HEK293 (cell line): Measurements from ENCODE around the gene USP12.

Experiments used
- CTCF ChIA-PET: fragments of 350-600 bp; formaldehyde crosslinking; extraction: SDS; loops from one replicate; lab custom pipeline; 2021; ENCODE audit warnings: antibody characterized with exemption; lab: Yijun Ruan, JAX
- POLR2A ChIA-PET: fragments of 300-600 bp; formaldehyde crosslinking; extraction: SDS; loops from one replicate; lab custom pipeline; 2020; ENCODE audit warnings: antibody characterized with exemption, inconsistent platforms; lab: Yijun Ruan, JAX
- H3K27ac ChIP-seq: fragments of 200-500 bp; sonication (Bioruptor generic); 2 replicates; pipeline ENCODE4 v1.5.1; 2014; ENCODE audit warnings: low read depth, low read length, control low read depth, inconsistent platforms; ENCODE audit errors: extremely low read depth
- H3K36me3 ChIP-seq, 2 experiments: fragments of 200-500 bp in 1 of 2; sonication (Bioruptor generic) in 1 of 2; 1 replicate in 1 of 2; 2 replicates in 1 of 2; pipeline ENCODE4 v1.5.1; 2014 to 2017; ENCODE audit warnings: inconsistent platforms in 2 of 2, low read length in 2 of 2; ENCODE audit not compliant: control insufficient read depth in 2 of 2, insufficient read depth in 1 of 2
- H3K4me1 ChIP-seq: fragments of 200-500 bp; sonication (Bioruptor generic); 2 replicates; pipeline ENCODE4 v1.5.1; 2014; ENCODE audit warnings: mild to moderate bottlenecking, low read length, inconsistent platforms; ENCODE audit not compliant: control insufficient read depth, insufficient read depth
- H3K4me3 ChIP-seq: 2 replicates; pipeline ENCODE4 v1.5.1; 2011; ENCODE audit warnings: low read depth, mild to moderate bottlenecking, control low read depth, low read length, moderate library complexity
- H3K9me3 ChIP-seq: fragments of 200-500 bp; sonication (Bioruptor generic); 2 replicates; pipeline ENCODE4 v1.5.1; 2014; ENCODE audit warnings: low read depth, low read length, inconsistent platforms; ENCODE audit not compliant: control insufficient read depth, insufficient read depth
- HOXD13 ChIP-seq: sonication (generic); formaldehyde crosslinking; IDR thresholded peaks from 2 replicates; pipeline ENCODE4 v1.8.0; 2022; ENCODE audit warnings: missing genetic modification reagents, borderline replicate concordance
- OSR2 ChIP-seq: fragments of 450-650 bp; formaldehyde crosslinking; IDR thresholded peaks from 2 replicates; pipeline ENCODE4 v1.5.1; 2016; ENCODE audit warnings: missing biosample characterization, missing genetic modification characterization
- OVOL3 ChIP-seq: fragments of 450-650 bp; formaldehyde crosslinking; IDR thresholded peaks from 2 replicates; pipeline ENCODE4 v1.5.1; 2016; ENCODE audit warnings: missing biosample characterization, missing genetic modification characterization
- RBAK ChIP-seq: fragments of 450-650 bp; formaldehyde crosslinking; IDR thresholded peaks from 2 replicates; pipeline ENCODE4 v1.5.1; 2016; ENCODE audit warnings: missing biosample characterization, missing genetic modification characterization
- SCRT2 ChIP-seq: fragments of 450-650 bp; formaldehyde crosslinking; IDR thresholded peaks from 2 replicates; pipeline ENCODE4 v1.5.1; 2016; ENCODE audit warnings: missing biosample characterization, missing genetic modification characterization
- SETDB1 ChIP-seq: IDR thresholded peaks from one replicate; pipeline ENCODE4 v1.6.1; 2017; ENCODE audit warnings: mild to moderate bottlenecking, low read length, moderate library complexity, mixed read lengths; ENCODE audit not compliant: insufficient read length
- SP2 ChIP-seq: fragments of 450-650 bp; formaldehyde crosslinking; IDR thresholded peaks from 2 replicates; pipeline ENCODE4 v1.5.1; 2016; ENCODE audit warnings: missing biosample characterization, missing genetic modification characterization
- ZBTB26 ChIP-seq: fragments of 450-650 bp; formaldehyde crosslinking; optimal IDR thresholded peaks from 2 replicates; pipeline ENCODE3; 2016; ENCODE audit warnings: missing biosample characterization, mild to moderate bottlenecking, missing genetic modification characterization
- ZBTB49 ChIP-seq: fragments of 450-650 bp; formaldehyde crosslinking; IDR thresholded peaks from 2 replicates; pipeline ENCODE4 v1.5.1; 2016; ENCODE audit warnings: missing biosample characterization, missing genetic modification characterization, low read depth
- ZFHX2 ChIP-seq: fragments of 450-650 bp; formaldehyde crosslinking; conservative IDR thresholded peaks from 2 replicates; pipeline ENCODE4 v1.5.1; 2016; ENCODE audit warnings: missing biosample characterization, missing genetic modification characterization
- ZFP69B ChIP-seq: fragments of 450-650 bp; formaldehyde crosslinking; IDR thresholded peaks from 2 replicates; pipeline ENCODE4 v1.5.1; 2016; ENCODE audit warnings: missing biosample characterization, missing genetic modification characterization
- ZIC2 ChIP-seq: fragments of 450-650 bp; formaldehyde crosslinking; IDR thresholded peaks from 2 replicates; pipeline ENCODE4 v1.5.1; 2016; ENCODE audit warnings: missing biosample characterization, missing genetic modification characterization
- ZNF10 ChIP-seq: fragments of 450-650 bp; formaldehyde crosslinking; IDR thresholded peaks from 2 replicates; pipeline ENCODE4 v1.5.1; 2017; ENCODE audit warnings: missing biosample characterization, missing genetic modification characterization
- ZNF132 ChIP-seq: fragments of 450-650 bp; formaldehyde crosslinking; IDR thresholded peaks from 2 replicates; pipeline ENCODE4 v1.5.1; 2017; ENCODE audit warnings: missing biosample characterization, missing genetic modification characterization, borderline replicate concordance
- ZNF146 ChIP-seq: fragments of 450-650 bp; formaldehyde crosslinking; IDR thresholded peaks from 2 replicates; pipeline ENCODE4 v1.5.1; 2016; ENCODE audit warnings: missing biosample characterization, missing genetic modification characterization
- ZNF155 ChIP-seq: fragments of 450-650 bp; formaldehyde crosslinking; IDR thresholded peaks from 2 replicates; pipeline ENCODE4 v1.5.1; 2016; ENCODE audit warnings: missing biosample characterization, missing genetic modification characterization
- ZNF184 ChIP-seq: fragments of 450-650 bp; IDR thresholded peaks from 2 replicates; pipeline ENCODE4 v1.5.1; 2018; ENCODE audit warnings: missing biosample characterization, mild to moderate bottlenecking, missing genetic modification characterization
- ZNF2 ChIP-seq: fragments of 450-650 bp; formaldehyde crosslinking; IDR thresholded peaks from 2 replicates; pipeline ENCODE4 v1.5.1; 2016; ENCODE audit warnings: missing biosample characterization, missing genetic modification characterization
- ZNF221 ChIP-seq: fragments of 450-650 bp; formaldehyde crosslinking; IDR thresholded peaks from 2 replicates; pipeline ENCODE4 v1.5.1; 2017; ENCODE audit warnings: missing biosample characterization, missing genetic modification characterization, borderline replicate concordance
- ZNF302 ChIP-seq: fragments of 450-650 bp; formaldehyde crosslinking; IDR thresholded peaks from 2 replicates; pipeline ENCODE4 v1.5.1; 2016; ENCODE audit warnings: missing biosample characterization, missing genetic modification characterization, low read depth
- ZNF341 ChIP-seq: fragments of 450-650 bp; formaldehyde crosslinking; IDR thresholded peaks from 2 replicates; pipeline ENCODE4; 2016; ENCODE audit warnings: low read depth, missing biosample characterization, missing genetic modification characterization
- ZNF521 ChIP-seq: fragments of 450-650 bp; formaldehyde crosslinking; IDR thresholded peaks from 2 replicates; pipeline ENCODE4 v1.5.1; 2017; ENCODE audit warnings: missing biosample characterization, mild to moderate bottlenecking, missing genetic modification characterization
- ZNF561 ChIP-seq: fragments of 450-650 bp; IDR thresholded peaks from 2 replicates; pipeline ENCODE4 v1.5.1; 2018; ENCODE audit warnings: missing biosample characterization, missing genetic modification characterization, borderline replicate concordance
- ZNF571 ChIP-seq: fragments of 450-650 bp; formaldehyde crosslinking; IDR thresholded peaks from 2 replicates; pipeline ENCODE4 v1.5.0; 2017; ENCODE audit warnings: missing biosample characterization, missing genetic modification characterization
- ZNF830 ChIP-seq: fragments of 450-650 bp; IDR thresholded peaks from 2 replicates; pipeline ENCODE4 v1.5.0; 2018; ENCODE audit warnings: missing biosample characterization, missing genetic modification characterization, low read depth, mild to moderate bottlenecking, moderate library complexity
- ZSCAN23 ChIP-seq: fragments of 450-650 bp; formaldehyde crosslinking; IDR thresholded peaks from 2 replicates; pipeline ENCODE4 v1.5.1; 2016; ENCODE audit warnings: missing biosample characterization, missing genetic modification characterization
- TF ChIP-seq, protein P1 (sequence below): fragments of 450-650 bp; formaldehyde crosslinking; IDR thresholded peaks from 2 replicates; pipeline ENCODE4 v1.5.1; 2016; ENCODE audit warnings: missing biosample characterization, missing genetic modification characterization
- TF ChIP-seq, protein P2 (sequence below): IDR thresholded peaks from 2 replicates; pipeline ENCODE4 v1.6.1; 2011; ENCODE audit warnings: mild to moderate bottlenecking, low read depth, low read length, borderline replicate concordance

USP12 gene

GRCh38 chr13:27182054-27182453 lies 10.4 kb upstream of the USP12 start:
- Histone ChIP-seq H3K27ac (no peak overlapping the region), H3K4me3 (no peak overlapping the region), H3K4me1 (no peaks in the 10 kb centered on the region), H3K36me3 (no peaks in the 10 kb centered on the region), H3K9me3 (no peaks in the 10 kb centered on the region)
- ChIA-PET POLR2A (no interaction called here), CTCF (no interaction called here)
- no peak for TF ChIP-seq ZNF341
- TF ChIP-seq ZNF184 (tag by site-specific recombination): no peak
- peak; percentile 63 for TF ChIP-seq ZNF146
- no peak for TF ChIP-seq ZBTB26 (tag by site-specific recombination)
- no peak for TF ChIP-seq HOXD13 (CRISPR knock-in tag)

- TF ChIP-seq ZNF2 (no peak), ZNF10 (tag by site-specific recombination) (no peak), ZNF221 (tag by site-specific recombination) (no peak), SCRT2 (tag by site-specific recombination) (no peak), ZFP69B (peak; percentile 51; the same call in 1 of the 2 replicates), ZNF830 (no peak), ZNF561 (tag by site-specific recombination) (no peak), ZNF571 (no peak), ZNF302 (no peak), ZIC2 (tag by site-specific recombination) (no peak)
- TF ChIP-seq, protein P1, sequence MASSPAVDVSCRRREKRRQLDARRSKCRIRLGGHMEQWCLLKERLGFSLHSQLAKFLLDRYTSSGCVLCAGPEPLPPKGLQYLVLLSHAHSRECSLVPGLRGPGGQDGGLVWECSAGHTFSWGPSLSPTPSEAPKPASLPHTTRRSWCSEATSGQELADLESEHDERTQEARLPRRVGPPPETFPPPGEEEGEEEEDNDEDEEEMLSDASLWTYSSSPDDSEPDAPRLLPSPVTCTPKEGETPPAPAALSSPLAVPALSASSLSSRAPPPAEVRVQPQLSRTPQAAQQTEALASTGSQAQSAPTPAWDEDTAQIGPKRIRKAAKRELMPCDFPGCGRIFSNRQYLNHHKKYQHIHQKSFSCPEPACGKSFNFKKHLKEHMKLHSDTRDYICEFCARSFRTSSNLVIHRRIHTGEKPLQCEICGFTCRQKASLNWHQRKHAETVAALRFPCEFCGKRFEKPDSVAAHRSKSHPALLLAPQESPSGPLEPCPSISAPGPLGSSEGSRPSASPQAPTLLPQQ: 0 out of 2 replicates have a peak, but pooled peaks have one; percentile 21
- TF ChIP-seq, protein P2, sequence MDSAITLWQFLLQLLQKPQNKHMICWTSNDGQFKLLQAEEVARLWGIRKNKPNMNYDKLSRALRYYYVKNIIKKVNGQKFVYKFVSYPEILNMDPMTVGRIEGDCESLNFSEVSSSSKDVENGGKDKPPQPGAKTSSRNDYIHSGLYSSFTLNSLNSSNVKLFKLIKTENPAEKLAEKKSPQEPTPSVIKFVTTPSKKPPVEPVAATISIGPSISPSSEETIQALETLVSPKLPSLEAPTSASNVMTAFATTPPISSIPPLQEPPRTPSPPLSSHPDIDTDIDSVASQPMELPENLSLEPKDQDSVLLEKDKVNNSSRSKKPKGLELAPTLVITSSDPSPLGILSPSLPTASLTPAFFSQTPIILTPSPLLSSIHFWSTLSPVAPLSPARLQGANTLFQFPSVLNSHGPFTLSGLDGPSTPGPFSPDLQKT: no peak
- TF ChIP-seq, all 188 proteins: peak for 2
- no peaks in the 10 kb centered on the region for H3K9me3 ChIP-seq
These were observed 6.2 kb upstream of the USP12 start for GRCh38 chr13:27177852-27178251.

DNA sequence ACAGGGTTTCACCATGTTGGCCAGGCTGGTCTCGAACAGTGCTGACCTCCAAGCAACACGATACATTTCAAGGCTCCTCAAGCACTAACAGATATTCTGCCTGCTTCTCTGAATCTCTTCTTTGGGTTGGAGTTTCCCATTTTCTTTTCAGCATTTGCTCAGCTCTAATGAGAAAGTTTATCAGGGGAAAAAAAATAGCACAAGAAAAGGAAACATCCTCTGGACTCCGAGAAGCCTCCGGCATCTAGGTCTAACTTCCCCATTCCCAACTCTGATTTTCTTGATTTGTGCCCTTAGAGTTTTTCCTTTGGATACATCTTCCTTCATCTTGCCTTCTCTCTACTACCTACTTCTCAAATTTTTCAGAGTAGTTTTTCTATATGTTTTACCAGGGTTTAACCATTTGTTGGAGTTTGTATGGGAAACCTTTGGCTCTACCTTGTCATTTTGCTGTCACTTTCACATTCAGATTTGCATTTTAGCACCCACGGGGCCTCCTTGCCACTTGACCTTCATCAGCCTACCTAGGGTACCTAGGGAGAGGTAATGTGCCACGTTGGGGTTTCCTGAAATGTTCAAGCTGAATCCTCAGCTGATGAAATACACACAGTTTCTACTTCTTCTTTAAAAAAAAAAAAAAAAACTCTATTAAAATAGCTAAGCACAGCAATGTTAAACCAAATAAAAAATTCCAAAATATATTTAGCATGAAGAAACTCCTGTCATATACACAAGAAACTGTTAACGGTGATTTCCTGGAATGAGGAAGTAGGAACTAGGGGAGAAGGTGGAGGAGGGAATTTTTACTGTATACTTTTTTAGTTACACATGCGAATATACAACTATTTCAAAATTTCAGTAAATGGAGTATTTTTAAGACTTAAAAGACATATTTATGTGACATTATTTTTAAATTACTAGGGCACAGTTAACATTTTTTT lies 5.1 kb upstream of the USP12 start:
- Histone ChIP-seq H3K9me3 (no peaks in the 10 kb centered on the region), H3K36me3 (no peaks in the 10 kb centered on the region), H3K4me1 (no peaks in the 10 kb centered on the region), H3K27ac (no peak overlapping the region), H3K4me3 (no peak overlapping the region)
- CTCF ChIA-PET: interaction anchor here (0.7 kb wide), 1 partner anchor 56 kb away, joined by 5 read pairs; no protein-coding TSS in a partner anchor
- POLR2A ChIA-PET: no interaction called here
- TF ChIP-seq ZNF521 (tag by site-specific recombination) (no peak), OSR2 (no peak), ZBTB49 (tag by site-specific recombination) (no peak), ZNF155 (tag by site-specific recombination) (no peak), SETDB1 (no peak), OVOL3 (tag by site-specific recombination) (no peak), RBAK (tag by site-specific recombination) (no peak), ZSCAN23 (tag by site-specific recombination) (no peak), SP2 (tag by site-specific recombination) (no peak), ZNF132 (tag by site-specific recombination) (no peak), ZFHX2 (tag by site-specific recombination) (no peak)

More at GRCh38 chr13:27177852-27178251, 6.2 kb upstream of the USP12 start:
- no peak overlapping the region for H3K4me3 ChIP-seq
- ChIA-PET POLR2A (no interaction called here), CTCF (interaction anchor here (1.0 kb wide), 1 partner anchor 192 kb away, joined by 3 read pairs; no protein-coding TSS in a partner anchor)
- no peaks in the 10 kb centered on the region for H3K4me1 ChIP-seq
- no peak overlapping the region for H3K27ac ChIP-seq
- no peaks in the 10 kb centered on the region for H3K36me3 ChIP-seq
